Prostate gland (tissue), 2 donors: Measurements from ENCODE around the gene TAB3. TPM values are rescaled to one million over a fixed set of nuclear protein-coding genes. Genes with fewer than 3 reads are reported as not detected.

Experiments used
- DNase-seq: peaks from one replicate; pipeline ENCODE4 v3.0.0-alpha.2; 2019; ENCODE audit warnings: low spot score
- H3K27ac ChIP-seq, 2 donors: fragments of 200-600 bp; sonication (generic); 2 replicates each; pipeline ENCODE4 v1.5.1; 2017 to 2019
- H3K27me3 ChIP-seq: fragments of 200-600 bp; sonication (generic); replicated peaks from 2 replicates; pipeline ENCODE4 v1.5.1; 2019; ENCODE audit not compliant: insufficient read depth
- H3K36me3 ChIP-seq, 2 donors: fragments of 200-600 bp; sonication (generic); 1 replicate in 1 of 2; 2 replicates in 1 of 2; pipeline versions ENCODE4 v1.5.1 to v1.8.1; 2017 to 2019
- H3K4me1 ChIP-seq: fragments of 200-600 bp; sonication (generic); replicated peaks from 2 replicates; pipeline ENCODE4 v1.5.1; 2019
- H3K4me3 ChIP-seq, 2 donors: fragments of 200-600 bp; sonication (generic); 2 replicates each; pipeline ENCODE4 v1.5.1; 2017 to 2019
- H3K9me3 ChIP-seq: fragments of 200-600 bp; sonication (generic); 2 replicates; pipeline ENCODE4 v1.5.1; 2017
- POLR2A ChIP-seq: fragments of 450-650 bp; IDR thresholded peaks from one replicate; pipeline ENCODE4 v1.6.1; 2016; ENCODE audit warnings: antibody characterized with exemption, mild to moderate bottlenecking
- POLR2AphosphoS5 ChIP-seq: sonication (generic); formaldehyde crosslinking; IDR thresholded peaks from one replicate; pipeline ENCODE4 v1.6.1; 2017; ENCODE audit warnings: antibody characterized with exemption
- WGBS: methylation state at CpG from one replicate; pipeline ENCODE4 v1.1.5; 2018; 5-methylcytosine and 5-hydroxymethylcytosine counted together
- intact Hi-C: fragments of 100-400 bp; cut with DNase I; formaldehyde crosslinking; loops from one replicate; pipeline ENCODE4 v1.14.2; 2022
- total RNA-seq, 2 donors: library from RNA; depleted of rRNA; stranded (reverse); fragments of >200 nt; gene quantifications; one replicate each; pipeline ENCODE4 v1.1.0, GENCODE V29; 2016
- TF ChIP-seq, protein P1 (sequence below), 4 experiments: fragments of 200-600 bp in 2 of 4; fragments of 450-650 bp in 2 of 4; sonication (generic) in 2 of 4; IDR thresholded peaks; 1 replicate in 3 of 4; 2 replicates in 1 of 4; pipeline ENCODE4 v1.5.1; 2016 to 2019; ENCODE audit warnings: antibody characterized with exemption in 4 of 4, mild to moderate bottlenecking in 2 of 4, moderate library complexity in 2 of 4

Gene TAB3
- total RNA-seq, 2 donors from 2014 or later: 53.1 to 166 TPM

DNA sequence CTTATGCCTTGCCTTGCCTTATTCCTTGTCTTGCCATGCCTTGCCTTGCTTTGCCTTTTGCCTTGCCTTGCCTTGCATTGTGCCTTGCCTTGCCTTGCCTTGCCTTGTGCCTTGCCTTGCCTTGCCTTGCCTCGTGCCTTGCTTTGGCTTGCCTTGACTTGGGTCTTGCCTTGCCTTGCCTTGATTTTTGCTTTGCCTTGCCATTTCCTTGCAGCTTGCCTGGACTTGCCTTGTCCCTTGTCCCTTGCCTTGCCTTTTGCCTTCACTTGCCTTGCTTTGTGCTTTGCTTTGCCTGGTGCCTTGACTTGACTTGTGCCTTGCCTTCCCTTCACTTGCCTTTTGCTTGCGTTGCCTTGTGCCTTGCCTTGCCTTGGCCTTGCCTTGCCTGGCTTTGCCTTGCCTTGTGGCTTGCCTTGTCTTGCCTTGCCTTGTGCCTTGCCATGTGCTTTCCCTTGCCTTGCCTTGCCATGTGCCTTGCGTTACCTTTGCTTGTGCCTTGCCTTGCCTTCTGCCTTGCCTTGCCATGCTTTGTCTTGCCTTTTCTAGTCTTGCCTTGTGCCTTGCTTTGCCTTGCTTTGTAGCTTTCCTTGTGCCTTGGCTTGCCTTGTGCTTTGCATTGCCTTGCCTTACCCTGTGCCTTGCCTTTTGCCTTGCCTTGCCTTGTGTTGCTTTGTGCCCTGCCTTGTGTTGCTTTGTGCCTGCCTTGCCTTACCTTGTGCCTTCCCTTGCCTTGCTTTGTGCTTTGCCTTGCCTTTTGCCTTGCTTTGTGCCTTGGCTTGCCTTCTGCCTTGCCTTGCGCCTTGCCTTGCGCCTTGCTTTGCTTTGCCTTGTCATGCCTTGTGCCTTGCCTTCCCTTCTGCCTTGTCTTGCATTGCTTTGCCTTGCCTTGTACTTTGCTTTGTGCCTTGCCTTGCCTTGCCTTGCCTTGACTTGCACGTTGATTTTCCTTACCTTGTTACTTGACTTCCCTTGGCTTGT, 92.8 kb downstream of the TAB3 start:
- WGBS: 89% methylated on average over 6 of the region's 6 CpGs
- Histone ChIP-seq H3K4me3 (no peak overlapping the region), H3K4me1 (no peaks in the 10 kb centered on the region), H3K9me3 (no peaks in the 10 kb centered on the region), H3K27ac (no peak overlapping the region), H3K27me3 (no peaks in the 10 kb centered on the region), H3K36me3 (no peaks in the 10 kb centered on the region)
- TF ChIP-seq POLR2AphosphoS5: no peak
- TF ChIP-seq POLR2A: no peak
- TF ChIP-seq, protein P1, sequence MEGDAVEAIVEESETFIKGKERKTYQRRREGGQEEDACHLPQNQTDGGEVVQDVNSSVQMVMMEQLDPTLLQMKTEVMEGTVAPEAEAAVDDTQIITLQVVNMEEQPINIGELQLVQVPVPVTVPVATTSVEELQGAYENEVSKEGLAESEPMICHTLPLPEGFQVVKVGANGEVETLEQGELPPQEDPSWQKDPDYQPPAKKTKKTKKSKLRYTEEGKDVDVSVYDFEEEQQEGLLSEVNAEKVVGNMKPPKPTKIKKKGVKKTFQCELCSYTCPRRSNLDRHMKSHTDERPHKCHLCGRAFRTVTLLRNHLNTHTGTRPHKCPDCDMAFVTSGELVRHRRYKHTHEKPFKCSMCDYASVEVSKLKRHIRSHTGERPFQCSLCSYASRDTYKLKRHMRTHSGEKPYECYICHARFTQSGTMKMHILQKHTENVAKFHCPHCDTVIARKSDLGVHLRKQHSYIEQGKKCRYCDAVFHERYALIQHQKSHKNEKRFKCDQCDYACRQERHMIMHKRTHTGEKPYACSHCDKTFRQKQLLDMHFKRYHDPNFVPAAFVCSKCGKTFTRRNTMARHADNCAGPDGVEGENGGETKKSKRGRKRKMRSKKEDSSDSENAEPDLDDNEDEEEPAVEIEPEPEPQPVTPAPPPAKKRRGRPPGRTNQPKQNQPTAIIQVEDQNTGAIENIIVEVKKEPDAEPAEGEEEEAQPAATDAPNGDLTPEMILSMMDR (IDR thresholded peaks at IDR 0.05): no peak
- intact Hi-C loops: no loop called here
- no peak for DNase-seq

DNA sequence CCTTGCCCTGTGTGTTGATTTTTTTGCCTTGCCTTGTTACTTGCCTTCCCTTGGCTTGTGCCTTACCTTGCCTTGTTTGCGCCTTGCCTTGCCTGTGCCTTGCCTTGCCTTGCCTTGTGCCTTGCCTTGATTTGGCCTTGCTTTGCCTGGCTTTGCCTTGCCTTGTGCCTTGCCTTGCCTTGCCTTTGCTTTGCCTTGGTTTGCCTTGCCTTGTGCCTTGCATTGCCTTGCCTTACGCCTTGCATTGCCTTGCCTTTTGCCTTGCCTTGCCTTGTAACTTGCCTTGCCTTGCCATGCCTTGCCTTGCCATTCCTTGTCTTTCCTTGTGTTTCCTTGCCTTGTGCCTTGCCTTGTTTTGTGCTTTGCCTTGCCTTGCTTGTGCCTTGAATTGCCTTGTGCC, 94.6 kb downstream of the TAB3 start:
- Histone ChIP-seq H3K4me3 (no peak overlapping the region), H3K9me3 (no peaks in the 10 kb centered on the region), H3K27me3 (no peaks in the 10 kb centered on the region), H3K4me1 (no peaks in the 10 kb centered on the region), H3K27ac (no peak overlapping the region), H3K36me3 (no peaks in the 10 kb centered on the region)
- TF ChIP-seq, protein P1 (IDR thresholded peaks at IDR 0.05): no peak
- TF ChIP-seq POLR2A: no peak
- no peak for DNase-seq
- intact Hi-C loops: no loop called here
- WGBS: 74% methylated on average over 2 of the region's 2 CpGs

DNA sequence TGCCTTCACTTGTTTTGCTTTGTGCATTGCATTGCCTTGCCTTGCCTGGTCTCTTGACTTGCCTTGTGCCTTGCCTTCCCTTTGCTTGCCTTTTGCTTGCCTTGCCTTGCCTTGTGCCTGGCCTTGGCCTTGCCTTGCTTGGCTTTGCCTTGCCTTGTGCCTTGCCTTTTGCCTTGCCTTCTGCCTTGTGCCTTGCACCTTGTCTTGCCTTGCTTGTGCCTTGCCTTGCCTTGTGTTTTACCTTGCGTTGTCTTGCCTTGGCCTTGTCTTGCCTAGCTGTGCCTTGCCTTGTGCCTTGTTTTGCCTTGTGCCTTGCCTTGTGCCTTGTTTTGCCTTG, 95.3 kb downstream of the TAB3 start:
- intact Hi-C loops: no loop called here
- H3K36me3 ChIP-seq: no peaks in the 10 kb centered on the region
- TF ChIP-seq POLR2A (no peak), POLR2AphosphoS5 (no peak)
- TF ChIP-seq, protein P1 (IDR thresholded peaks at IDR 0.05): no peak
- H3K9me3 ChIP-seq: no peaks in the 10 kb centered on the region
- DNase-seq: no peak
- no peak overlapping the region for H3K4me3 ChIP-seq
- WGBS: 93% methylated on average over 1 of the region's 1 CpG
- no peak overlapping the region for H3K27ac ChIP-seq
- no peaks in the 10 kb centered on the region for H3K4me1 ChIP-seq
- no peaks in the 10 kb centered on the region for H3K27me3 ChIP-seq

DNA sequence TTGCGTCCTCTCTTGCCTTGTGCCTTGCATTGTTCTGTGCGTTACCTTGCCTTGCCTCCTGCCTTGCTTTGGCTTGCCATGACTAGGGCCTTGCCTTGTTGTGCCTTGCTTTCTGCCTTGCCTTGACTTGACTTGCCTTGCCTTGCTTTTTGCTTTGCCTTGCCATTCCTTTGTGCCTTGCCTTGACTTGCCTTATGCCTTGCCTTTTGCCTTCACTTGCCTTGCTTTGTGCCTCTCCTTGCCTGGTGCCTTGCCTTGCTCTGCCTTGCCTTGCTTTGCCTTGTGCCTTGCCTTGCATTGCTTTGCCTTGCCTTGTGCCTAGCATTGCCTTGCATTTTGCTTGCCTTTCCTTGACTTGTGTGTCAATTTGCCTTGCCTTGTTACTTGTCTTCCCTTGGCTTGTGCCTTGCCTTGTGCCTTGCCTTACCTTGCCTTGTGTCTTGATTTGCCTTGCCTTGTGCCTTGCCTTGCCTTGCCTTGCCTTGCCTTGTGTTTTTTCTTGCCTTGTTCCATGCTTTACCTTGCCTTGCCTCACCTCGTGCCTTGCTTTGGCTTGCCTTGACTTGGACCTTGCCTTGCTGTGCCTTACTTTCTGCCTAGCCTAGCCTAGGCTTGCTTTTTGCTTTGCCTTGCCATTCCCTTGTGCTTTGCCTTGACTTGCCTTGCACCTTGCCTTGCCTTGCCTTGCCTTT, 95.8 kb downstream of the TAB3 start:
- Histone ChIP-seq H3K27me3 (no peaks in the 10 kb centered on the region), H3K27ac (no peak overlapping the region), H3K4me1 (no peaks in the 10 kb centered on the region), H3K9me3 (no peaks in the 10 kb centered on the region), H3K36me3 (no peaks in the 10 kb centered on the region), H3K4me3 (no peak overlapping the region)
- intact Hi-C loops: no loop called here
- WGBS: 87% methylated on average over 3 of the region's 3 CpGs
- no peak for DNase-seq
- no peak for TF ChIP-seq POLR2AphosphoS5
- TF ChIP-seq POLR2A: no peak
- TF ChIP-seq, protein P1 (IDR thresholded peaks at IDR 0.05): no peak
